Suppressor macrophage (primary cell): ENCODE data around the gene PVALEF.
A peak's percentile ranks its signal among the peaks of the same experiment; 100 is the strongest.

Experiments
- DNase-seq, 4 experiments: peaks; one replicate each; pipeline ENCODE4 v3.0.0-alpha.2; 2020 to 2022

The PVALEF gene

GRCh38 chr17:81221842-81222619 is 56.7 kb downstream of the PVALEF start:
- DNase-seq = no peak

GRCh38 chr17:81222620-81222905 is 57.3 kb downstream of the PVALEF start:
- no peak for DNase-seq

GRCh38 chr17:81222906-81223761 is 57.8 kb downstream of the PVALEF start, which contains the start of gene CEP131:
Gene CEP131, minus strand, starts transcription at chr17:81222965. Its CDS starts 2,909 bp downstream, at chr17:81220056.
- DNase-seq = peak; percentile 99 to 100 (median 99)

- peak; percentile 51 to 74 (median 68) for DNase-seq
Observed at GRCh38 chr17:81223762-81224130, 58.4 kb downstream of the PVALEF start.

- peak in 2 of 4 experiments; percentile 31 to 49 for DNase-seq
Observed at GRCh38 chr17:81227630-81228029, 62.3 kb downstream of the PVALEF start.

DNA sequence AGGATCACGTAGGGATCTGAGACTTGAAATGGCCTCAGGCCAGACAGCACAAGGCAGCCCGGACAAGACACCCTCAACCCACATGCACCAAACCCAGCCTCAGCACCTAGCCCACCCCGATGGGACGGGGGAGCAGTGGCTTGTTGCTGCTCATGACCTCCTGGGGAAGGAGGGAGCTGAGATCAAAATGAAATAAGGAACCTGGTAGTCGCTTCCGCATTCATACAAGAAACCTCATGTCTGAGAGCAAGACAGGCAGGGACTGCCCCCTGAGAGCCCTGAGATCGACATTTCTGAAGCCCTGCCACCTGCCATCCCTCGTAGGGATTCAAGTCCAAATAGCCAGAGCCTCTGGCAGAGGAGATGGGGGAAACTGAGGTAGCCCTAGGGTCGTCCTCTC is 63.1 kb downstream of the PVALEF start:
- DNase-seq = peak; percentile 66 to 87 (median 80)

- DNase-seq = peak in 3 of 4 experiments; percentile 28 to 51 (median 44)
Observed at GRCh38 chr17:81228834-81229665, 63.7 kb downstream of the PVALEF start.

DNA sequence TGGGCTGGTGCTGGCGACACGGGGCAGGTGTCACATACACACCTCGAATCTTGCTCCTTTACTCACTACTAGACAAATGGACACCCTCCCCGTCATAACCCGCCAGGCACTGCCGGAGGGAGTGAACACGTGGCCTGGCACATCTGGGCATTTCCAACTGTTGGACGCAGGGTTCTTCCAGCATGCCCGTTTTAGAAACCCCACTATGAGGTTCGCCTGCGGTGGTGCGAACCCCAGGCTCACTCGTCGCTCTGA is 64.3 kb downstream of the PVALEF start:
- no peak for DNase-seq

DNA sequence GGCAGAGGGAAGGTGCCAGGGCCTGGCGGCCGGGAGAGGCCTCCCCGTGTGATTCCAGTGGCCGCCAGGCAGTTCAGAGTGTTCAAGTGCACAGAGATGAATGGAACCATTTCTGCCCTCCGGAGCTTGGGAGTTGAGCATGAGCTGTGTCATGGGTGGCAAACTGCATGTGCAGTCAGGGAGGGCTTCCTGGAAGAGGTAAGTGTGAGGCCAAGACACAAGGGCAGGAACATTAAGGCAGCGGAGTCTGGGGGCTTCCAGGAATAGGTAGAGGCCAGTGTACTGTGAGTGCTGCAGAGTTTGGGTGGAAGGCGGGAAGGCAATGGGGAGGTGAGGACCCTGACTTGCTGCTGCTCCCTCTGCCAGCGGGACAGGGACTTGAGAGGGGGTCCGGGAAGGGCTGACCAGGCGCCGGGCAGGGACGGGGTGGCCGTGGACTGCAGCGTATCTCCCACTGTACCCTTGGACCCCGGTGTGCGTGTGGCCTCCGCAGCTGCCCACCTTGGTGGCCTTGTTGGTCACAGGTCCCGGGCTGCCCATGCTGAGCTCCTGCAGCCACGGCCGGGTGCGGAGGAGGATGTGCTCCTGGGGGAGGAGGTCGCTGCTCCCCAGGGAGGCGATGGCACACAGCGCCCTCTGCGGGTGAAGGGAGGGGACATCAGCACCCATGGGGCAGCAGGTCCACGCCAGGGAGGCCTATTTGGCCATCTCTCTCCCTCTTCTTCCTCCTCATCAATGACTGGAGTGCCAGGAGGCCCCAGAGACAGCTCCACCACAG is 64.9 kb downstream of the PVALEF start:
- peak in 2 of 4 experiments; percentile 23 to 56 for DNase-seq

DNA sequence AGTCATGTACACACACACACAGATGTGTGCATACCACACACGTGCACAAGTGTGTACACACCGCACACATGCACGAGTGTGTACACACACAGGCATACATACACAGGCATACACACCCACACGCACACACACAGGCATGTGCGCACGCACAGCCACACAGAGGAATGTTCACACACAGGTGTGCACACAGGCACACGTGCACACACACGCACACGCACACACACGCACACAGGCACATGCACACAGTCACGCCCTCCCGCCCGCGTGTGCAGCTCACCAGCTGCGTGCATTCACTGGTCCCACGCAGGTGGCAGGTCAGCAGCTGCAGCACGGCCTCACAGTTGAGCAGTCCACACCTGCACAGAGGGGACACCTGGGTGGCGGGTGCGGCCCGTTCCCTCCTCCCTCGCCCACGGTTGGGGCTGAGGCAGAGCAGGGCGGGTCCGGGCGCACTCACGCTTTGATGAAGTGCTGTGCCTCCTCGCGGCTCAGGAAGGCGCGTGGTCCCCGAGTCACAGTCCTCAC is 65.9 kb downstream of the PVALEF start:
- no peak for DNase-seq

GRCh38 chr17:81231766-81232581 is 66.7 kb downstream of the PVALEF start:
- no peak for DNase-seq
